ENCODE measurements around the gene FSTL4. TPM values are rescaled to one million over a fixed set of nuclear protein-coding genes. Genes with fewer than 3 reads are reported as not detected.

The FSTL4 gene
- total RNA-seq, 1 experiment from 2014 or later = 1.1 TPM

- DNase-seq (ENCODE audit: low spot score) = peak; percentile 98
These were observed 366.9 kb downstream of the FSTL4 start for GRCh38 chr5:133245191-133246052.

DNA sequence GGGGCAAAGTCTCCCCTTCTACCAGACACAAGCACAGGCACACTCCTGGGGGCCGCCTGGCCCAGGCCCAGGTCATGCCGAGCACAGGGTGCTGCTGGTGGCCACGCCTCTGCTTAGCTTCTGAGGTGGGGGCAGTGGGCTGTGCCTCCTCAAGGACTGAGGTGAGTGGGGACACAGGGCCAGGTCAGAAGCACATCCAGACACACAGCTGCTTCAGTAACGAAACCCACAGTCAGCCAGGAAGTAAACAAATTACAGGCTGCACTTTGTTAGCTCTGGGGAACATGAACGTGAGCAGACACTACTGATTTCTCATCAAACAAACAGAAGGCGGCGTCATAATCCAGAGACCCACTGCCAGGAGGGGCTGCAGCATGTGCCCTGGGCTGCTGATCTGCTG is 368.1 kb downstream of the FSTL4 start:
- DNase-seq (ENCODE audit: low spot score) = no peak

DNA sequence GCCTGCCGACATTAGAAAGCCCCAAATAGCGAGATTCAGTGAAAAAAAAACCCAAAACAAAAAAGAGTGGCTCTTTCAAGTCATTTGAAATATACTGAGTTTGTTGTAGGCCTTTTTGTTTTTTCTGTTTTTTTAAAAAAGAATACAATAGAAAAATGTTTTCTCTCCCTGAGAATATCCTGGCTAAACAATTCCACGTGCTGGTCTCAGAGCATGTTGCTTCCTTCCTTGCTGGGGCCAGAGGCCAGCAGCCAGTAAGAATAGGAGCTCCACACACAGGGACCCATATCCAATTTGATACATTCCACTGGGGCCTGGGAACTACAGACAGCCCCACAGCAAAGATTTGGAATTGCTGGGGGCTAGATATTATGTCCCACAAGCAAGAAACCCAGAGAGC is 369.1 kb downstream of the FSTL4 start:
- DNase-seq (ENCODE audit: low spot score) = no peak

DNA sequence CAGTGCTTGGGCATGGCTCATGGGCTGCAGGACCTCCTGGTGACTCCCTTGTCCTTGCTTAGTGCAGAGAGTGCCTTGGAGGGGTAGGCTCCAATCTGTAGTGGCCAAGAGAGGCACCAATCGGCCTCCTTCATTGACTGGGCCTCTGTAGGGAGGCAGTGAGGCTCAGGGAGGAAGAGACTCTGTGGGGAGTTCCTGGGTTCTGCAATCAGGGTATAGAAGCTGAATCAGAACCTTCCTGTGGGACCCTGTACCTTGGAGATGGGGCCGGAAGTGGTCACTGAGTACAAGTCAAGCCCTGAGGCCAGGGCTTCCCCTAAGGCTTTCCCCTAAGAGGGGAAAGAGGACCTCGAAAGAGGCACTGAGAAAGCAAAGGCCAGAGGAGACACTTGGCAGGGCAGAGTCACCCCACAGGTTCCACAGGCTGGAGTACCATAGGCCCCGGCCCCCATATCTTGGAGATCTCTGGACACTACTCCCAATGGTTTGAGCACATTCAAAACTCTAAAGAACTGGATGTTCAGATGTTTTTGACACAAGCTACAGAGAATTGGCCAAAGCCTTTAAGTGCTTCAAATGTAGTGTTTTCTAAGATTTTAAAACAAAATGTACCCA is 370.0 kb downstream of the FSTL4 start:
- DNase-seq (ENCODE audit: low spot score) = no peak

DNA sequence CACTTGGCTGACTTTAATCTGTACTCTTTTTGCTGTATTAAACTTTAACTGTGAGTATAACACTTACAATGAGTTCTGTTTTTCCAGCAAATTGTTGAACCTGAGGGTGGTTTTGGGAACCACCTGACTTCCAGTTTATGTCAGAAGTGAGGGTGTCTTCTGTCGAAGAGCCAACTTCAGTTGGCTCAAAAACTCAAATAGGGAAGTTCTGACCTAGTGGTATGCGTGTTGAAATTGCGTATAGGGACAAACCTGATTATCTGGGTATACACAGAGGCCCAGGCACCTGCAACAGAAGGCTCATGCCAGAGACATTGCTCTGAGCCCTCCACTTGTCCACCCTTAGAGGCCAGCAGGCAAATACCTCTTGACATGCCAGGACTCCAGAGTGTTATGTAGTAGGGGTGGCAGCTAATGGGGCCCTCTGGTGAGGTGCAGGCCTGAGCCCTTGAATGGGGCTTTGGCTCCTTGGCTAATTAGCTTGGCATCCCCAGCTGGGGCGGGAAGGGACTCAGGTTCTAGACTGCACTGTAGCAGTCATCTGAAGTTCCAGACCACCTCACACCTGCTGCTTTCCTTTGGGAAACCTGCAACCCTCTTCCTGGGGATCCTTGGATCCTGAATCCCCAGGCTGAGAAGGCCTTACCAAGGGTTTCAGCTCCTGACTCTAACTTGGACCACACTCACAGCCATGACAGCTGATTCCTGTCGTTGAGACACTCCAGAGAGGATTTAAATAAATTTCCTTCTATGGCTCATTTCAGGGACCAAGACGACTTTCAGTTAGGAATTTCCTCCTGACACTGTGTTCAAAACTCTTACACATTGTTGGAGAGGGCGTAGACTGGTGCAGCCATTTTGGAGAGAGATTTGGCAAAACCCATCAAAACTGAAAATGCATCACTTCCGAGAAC is 370.9 kb downstream of the FSTL4 start:
- no peak for DNase-seq (ENCODE audit: low spot score)

GRCh38 chr5:133240425-133241091 is 371.8 kb downstream of the FSTL4 start:
- peak; percentile 99 for DNase-seq (ENCODE audit: low spot score)

DNA sequence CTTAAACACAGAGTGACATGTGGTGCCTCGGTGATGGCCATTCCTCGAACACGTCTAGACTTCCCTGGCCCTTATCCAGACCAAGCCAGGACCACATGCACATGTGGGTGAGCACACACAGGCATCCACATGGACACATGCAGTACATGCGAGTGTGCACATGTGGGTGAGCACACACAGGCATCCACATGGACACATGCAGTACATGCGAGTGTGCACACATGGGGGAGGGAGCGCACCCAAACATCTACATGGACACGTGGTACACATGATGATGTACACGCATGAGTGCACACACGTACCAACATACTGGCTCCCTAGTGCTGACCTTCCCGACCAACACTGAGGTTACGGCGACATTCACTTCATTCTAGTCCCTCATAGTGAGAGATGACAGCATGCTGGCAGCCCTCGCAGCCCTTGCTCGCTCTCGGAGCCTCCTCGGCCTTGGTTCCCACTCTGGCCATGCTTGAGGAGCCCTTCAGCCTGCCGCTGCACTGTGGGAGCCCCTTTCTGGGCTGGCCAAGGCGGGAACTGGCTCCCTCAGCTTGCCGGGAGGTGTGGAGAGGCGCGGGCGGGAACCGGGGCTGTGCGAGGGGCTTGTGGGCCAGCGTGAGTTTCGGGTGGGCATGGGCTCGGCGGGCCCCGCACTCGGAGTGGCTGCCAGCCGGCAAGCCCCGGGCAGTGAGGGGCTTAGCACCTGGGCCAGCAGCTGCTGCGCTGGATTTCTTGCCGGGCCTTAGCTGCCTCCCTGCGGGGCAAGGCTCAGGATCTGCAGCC is 373.7 kb downstream of the FSTL4 start:
- DNase-seq (ENCODE audit: low spot score) = no peak

GRCh38 chr5:133236976-133237375 is 375.4 kb downstream of the FSTL4 start:
- no peak for DNase-seq (ENCODE audit: low spot score)

DNA sequence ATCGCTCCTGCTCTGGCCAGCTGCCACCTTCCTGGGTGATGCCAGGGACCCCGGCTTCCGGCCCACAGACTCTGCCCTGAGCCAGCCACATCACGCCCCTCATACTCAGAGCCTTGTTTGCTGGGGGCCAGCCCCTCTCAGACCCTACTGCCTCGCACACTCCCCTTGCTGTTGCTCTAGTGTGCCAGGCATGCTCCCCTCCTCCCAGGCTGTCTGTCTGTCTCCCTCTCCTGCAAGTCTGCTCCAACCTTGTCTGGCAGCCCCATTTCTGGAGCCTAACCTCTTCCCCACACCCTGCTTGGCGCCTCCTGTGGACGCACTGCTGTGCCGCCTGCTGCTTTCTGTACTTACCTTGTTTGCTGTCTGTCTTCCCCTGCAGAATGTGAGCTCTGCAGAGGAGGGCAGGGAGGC is 375.8 kb downstream of the FSTL4 start:
- DNase-seq (ENCODE audit: low spot score) = no peak

DNA sequence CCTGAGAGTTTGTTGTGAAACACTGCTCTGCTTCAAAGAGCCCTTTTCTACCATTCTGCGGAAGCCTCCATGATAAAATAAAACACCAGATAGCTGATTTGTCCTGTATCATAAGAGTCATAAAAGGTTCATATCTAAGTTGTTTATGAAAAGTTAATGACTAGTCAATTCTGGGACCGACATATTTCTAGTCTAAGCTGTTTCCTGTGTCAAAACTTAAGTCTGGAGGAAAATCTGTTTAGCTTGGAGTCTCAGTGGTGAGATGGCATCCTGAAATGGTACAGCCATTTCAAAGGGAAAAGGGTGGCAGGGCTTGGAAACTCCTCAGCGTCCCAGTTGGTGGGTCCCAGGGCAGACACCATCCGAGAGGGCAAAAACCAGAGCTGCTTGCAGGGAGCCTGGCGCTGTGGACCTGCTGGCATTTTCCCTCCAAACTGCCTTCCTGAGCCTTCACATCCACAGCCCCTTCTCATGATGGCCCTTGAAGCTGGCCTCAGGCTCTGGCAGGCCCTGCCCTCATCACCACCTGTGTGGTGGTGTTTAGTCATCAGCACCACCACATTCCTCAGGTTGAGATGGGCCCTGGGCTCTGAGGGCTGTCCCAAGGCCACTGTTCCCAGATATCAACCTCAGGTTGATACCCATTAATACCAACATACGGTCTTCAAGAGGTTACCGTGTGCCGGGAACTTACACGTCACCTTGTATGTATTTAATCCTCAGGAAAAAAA is 376.5 kb downstream of the FSTL4 start:
- DNase-seq (ENCODE audit: low spot score) = no peak

DNA sequence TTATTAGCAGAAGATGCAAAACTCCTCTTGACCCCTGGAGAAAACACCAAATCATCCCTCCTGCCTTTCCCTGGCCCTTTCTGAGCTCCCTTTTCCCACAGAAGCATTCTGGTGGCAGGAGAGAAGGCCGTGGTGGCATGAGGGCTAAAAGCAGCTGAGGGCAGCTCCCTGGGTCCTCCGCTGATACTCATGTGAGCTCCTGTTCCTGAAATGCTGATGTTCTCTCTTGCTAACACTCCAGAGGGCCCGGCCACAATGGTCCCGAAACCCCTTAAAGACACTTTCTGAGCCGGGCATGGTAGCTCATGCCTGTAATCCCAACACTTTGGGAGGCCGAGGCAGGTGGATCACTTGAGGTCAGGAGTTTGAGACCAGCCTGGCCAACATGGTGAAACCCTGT is 377.4 kb downstream of the FSTL4 start:
- no peak for DNase-seq (ENCODE audit: low spot score)

- no peak for DNase-seq (ENCODE audit: low spot score)
These were observed 378.1 kb downstream of the FSTL4 start for GRCh38 chr5:133234273-133234672.

DNA sequence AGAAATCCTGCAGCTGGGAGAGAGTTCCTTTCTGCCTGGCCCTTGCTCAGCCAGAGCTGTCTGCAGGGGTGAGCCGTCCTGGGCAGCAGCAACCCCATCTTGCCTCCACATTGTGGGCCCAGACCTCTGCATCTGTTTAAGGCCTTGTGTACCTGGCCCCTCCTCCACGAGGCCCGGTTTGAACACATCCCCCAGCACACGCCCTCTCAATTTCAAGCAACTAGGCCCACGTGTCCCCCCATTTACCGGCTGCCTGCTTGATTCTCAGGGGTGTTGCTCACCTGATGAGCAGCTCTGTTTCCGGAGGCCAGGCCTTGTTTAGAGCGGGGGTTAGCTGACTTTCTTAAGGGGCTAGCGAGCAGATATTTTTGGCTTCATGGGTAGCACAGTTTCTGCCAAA is 378.7 kb downstream of the FSTL4 start:
- no peak for DNase-seq (ENCODE audit: low spot score)

DNA sequence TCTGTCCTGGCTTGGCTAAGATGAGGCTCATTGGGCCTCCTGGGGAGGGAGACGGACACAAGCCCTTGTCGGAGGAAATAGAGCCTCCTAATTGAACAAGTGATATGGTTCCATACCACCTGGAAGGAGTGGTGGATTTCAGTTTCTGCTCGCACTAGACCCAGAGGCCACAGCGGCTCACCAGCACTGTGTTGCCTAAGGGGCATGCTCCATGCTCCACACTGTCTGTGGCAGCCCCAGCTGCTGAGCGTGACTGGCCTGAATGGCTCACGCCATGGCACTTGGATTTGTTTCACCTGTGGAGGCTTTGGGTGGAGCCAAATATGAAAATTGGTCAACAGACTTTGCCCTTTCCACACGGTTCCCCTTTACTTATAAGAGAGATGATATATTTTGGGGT is 379.4 kb downstream of the FSTL4 start:
- no peak for DNase-seq (ENCODE audit: low spot score)

DNA sequence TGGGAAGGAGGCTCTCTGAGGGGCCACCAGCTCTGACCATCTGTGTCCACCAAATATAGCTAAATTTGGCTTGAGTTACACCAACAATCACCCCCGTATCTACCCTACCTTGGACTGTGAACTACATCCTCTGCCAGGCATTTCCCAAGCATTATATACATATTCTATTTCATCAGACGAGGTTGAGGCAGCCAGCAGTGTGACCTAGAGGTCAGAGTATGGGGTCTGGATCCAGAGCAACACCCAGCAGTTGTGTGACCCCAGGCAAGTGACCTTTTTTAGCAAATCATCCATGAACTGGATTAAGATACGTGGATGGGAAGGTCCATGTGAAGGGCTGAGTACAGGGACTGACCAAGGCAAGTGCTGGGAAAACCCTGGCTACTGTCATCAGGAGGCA is 379.9 kb downstream of the FSTL4 start:
- DNase-seq (ENCODE audit: low spot score) = no peak

- peak; percentile 61 for DNase-seq (ENCODE audit: low spot score)
These were observed 380.3 kb downstream of the FSTL4 start for GRCh38 chr5:133232011-133232410.

- DNase-seq (ENCODE audit: low spot score) = no peak
These were observed 381.3 kb downstream of the FSTL4 start for GRCh38 chr5:133230823-133231578.

- DNase-seq (ENCODE audit: low spot score) = no peak
These were observed 382.2 kb downstream of the FSTL4 start for GRCh38 chr5:133229931-133230664.

- no peak for DNase-seq (ENCODE audit: low spot score)
These were observed 384.0 kb downstream of the FSTL4 start for GRCh38 chr5:133228316-133228715.

Data from A172 (cell line).